Measurements from ENCODE around the gene NUDT7.

Gene NUDT7

DNA sequence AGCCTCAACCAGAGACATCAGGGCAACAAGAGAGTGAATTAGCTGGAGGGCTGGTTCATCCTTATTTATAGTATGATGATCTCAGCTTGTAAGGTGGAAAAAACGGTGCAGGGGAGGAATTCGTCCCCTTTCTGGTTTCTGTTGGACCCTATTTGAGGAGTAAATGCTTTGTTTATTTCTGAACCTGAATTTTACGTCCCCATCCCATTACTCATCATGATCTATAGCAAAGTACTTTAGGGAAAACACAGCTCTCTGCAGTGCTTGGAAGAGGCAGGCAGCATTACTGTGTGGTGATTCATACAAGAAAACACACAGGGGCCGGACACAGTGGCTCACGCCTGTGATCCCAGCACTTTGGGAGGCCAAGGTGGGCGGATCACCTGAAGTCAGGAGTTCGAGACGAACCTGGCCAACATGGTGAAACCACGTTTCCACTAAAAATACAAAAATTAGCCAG lies 58.1 kb downstream of the NUDT7 start:
- DNase-seq (ENCODE audit: low spot score) = no peak

DNA sequence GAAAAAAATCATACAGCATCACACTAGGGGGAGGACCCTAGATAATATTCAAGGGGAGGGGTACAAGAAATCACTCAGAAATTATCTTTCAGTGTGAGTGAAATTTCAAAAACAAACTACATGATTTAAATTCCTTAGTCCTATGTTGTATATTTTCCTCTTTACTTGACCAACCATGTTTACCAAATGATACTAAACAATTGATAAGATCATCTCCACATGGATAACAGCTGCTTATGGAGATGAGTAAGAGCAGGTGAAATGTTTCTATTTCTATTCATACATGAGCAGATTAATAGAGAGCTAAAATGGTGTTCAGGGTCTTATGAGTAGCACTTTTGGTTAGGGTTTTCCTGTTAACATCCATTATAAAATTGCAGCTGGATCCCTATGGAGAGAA lies 58.8 kb downstream of the NUDT7 start:
- no peak for DNase-seq (ENCODE audit: low spot score)

- DNase-seq (ENCODE audit: low spot score) = peak; percentile 55
These were observed 60.4 kb downstream of the NUDT7 start for GRCh38 chr16:77782694-77783093.

- DNase-seq (ENCODE audit: low spot score) = no peak
These were observed 62.4 kb downstream of the NUDT7 start for GRCh38 chr16:77784441-77785372.

- DNase-seq (ENCODE audit: low spot score) = no peak
These were observed 63.1 kb downstream of the NUDT7 start for GRCh38 chr16:77785373-77785764.

- DNase-seq (ENCODE audit: low spot score) = no peak
These were observed 64.0 kb downstream of the NUDT7 start for GRCh38 chr16:77786186-77786847.

DNA sequence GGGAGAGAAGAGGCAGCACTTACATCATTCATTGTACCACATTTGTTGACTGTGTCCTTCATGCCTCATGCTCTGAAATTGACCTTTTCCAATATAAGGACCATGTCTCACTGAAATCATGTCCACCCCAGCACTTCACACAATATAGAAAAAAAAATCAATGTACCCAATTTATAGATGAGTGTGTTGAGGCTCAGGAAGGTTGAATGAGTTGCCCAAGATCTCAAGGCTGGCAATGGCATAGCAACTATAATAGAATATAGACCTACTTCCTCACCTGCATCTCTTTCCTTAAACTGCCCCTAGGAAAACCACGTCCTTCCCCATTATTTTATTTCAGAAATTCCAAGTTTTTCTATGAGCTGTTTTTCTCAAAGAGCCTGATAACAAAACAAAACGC lies 65.1 kb downstream of the NUDT7 start:
- DNase-seq (ENCODE audit: low spot score) = no peak

GRCh38 chr16:77788181-77789084 lies 66.1 kb downstream of the NUDT7 start, which contains the start of gene VAT1L:
VAT1L (plus strand) TSS chr16:77788564; CDS start chr16:77788683, 119 bp downstream.
- peak; percentile 81 for DNase-seq (ENCODE audit: low spot score)

- DNase-seq (ENCODE audit: low spot score) = no peak
These were observed 67.0 kb downstream of the NUDT7 start for GRCh38 chr16:77789085-77790008.

- DNase-seq (ENCODE audit: low spot score) = peak; percentile 31
These were observed 67.7 kb downstream of the NUDT7 start for GRCh38 chr16:77790009-77790372.

- DNase-seq (ENCODE audit: low spot score) = no peak
These were observed 68.6 kb downstream of the NUDT7 start for GRCh38 chr16:77790912-77791311.
